WTC11 (cell line): ENCODE measurements around the gene FBLN5. TPM values are rescaled to one million over a fixed set of nuclear protein-coding genes. Genes with fewer than 3 reads are reported as not detected.

ENCODE experiments used
- ATAC-seq: fragments of 200-7000 bp; cut with Tn5 transposase; 2 replicates; pipeline ENCODE4 v1.10.0; 2021; ENCODE audit warnings: mild to moderate bottlenecking, moderate library complexity
- CTCF ChIA-PET: fragments of 300-600 bp; sonication (Branson Sonifier 250); formaldehyde crosslinking; loops from one replicate; lab custom pipeline; 2021; ENCODE audit warnings: antibody characterized with exemption; lab: Charles Lee
- POLR2A ChIA-PET: fragments of 350-600 bp; sonication (Branson Sonifier 250); formaldehyde crosslinking; loops from one replicate; lab custom pipeline; 2021; ENCODE audit warnings: antibody characterized with exemption; lab: Charles Lee
- DNase-seq: peaks from one replicate; pipeline ENCODE4 v3.0.0; 2021; ENCODE audit warnings: low spot score
- H3K27ac Mint-ChIP-seq: 2 replicates; pipeline ENCODE4 v1.8.0; 2021; ENCODE audit warnings: mixed read lengths
- H3K27me3 Mint-ChIP-seq: 2 replicates; pipeline ENCODE4 v1.8.0; 2021; ENCODE audit warnings: low read depth, mild to moderate bottlenecking, moderate library complexity, mixed read lengths
- H3K36me3 Mint-ChIP-seq: 2 replicates; pipeline ENCODE4 v1.8.0; 2021; ENCODE audit warnings: mixed read lengths
- H3K4me1 Mint-ChIP-seq: 2 replicates; pipeline ENCODE4 v1.8.0; 2022; ENCODE audit warnings: mixed read lengths
- H3K4me3 Mint-ChIP-seq: 2 replicates; pipeline ENCODE4 v1.8.0; 2021; ENCODE audit warnings: mild to moderate bottlenecking, moderate library complexity, mixed read lengths
- H3K9me3 Mint-ChIP-seq: 2 replicates; pipeline ENCODE4 v1.8.0; 2021; ENCODE audit warnings: mixed read lengths
- AFF4 ChIP-seq: sonication (generic); formaldehyde crosslinking; IDR thresholded peaks from 2 replicates; pipeline ENCODE4 v1.8.1; 2023; ENCODE audit warnings: mild to moderate bottlenecking, missing genetic modification reagents, borderline replicate concordance
- ATF1 ChIP-seq: sonication (generic); formaldehyde crosslinking; IDR thresholded peaks from 2 replicates; pipeline ENCODE4 v1.8.1; 2023; ENCODE audit warnings: mild to moderate bottlenecking, moderate library complexity, missing genetic modification reagents
- CBFB ChIP-seq: sonication (generic); formaldehyde crosslinking; IDR thresholded peaks from 2 replicates; pipeline ENCODE4 v1.8.1; 2022; ENCODE audit warnings: mild to moderate bottlenecking, low read depth, missing genetic modification reagents
- CDX4 ChIP-seq: fragments of 250-450 bp; sonication (Bioruptor Pico); IDR thresholded peaks from 2 replicates; pipeline ENCODE4 v1.9.0; 2021; ENCODE audit warnings: moderate library complexity, mild to moderate bottlenecking, inconsistent platforms, borderline replicate concordance
- CREB1 ChIP-seq: sonication (generic); formaldehyde crosslinking; IDR thresholded peaks from 2 replicates; pipeline ENCODE4 v1.8.0; 2023; ENCODE audit warnings: mild to moderate bottlenecking, missing genetic modification reagents
- E2F4 ChIP-seq: sonication (generic); formaldehyde crosslinking; IDR thresholded peaks from 2 replicates; pipeline ENCODE4 v1.8.1; 2022; ENCODE audit warnings: low read depth, mild to moderate bottlenecking, moderate library complexity, missing genetic modification reagents, borderline replicate concordance
- ELF4 ChIP-seq: sonication (generic); formaldehyde crosslinking; IDR thresholded peaks from 2 replicates; pipeline ENCODE4 v1.8.1; 2022; ENCODE audit warnings: low read depth, mild to moderate bottlenecking, moderate library complexity, missing genetic modification reagents
- ERG ChIP-seq: fragments of 250-450 bp; sonication (Bioruptor Pico); IDR thresholded peaks from 2 replicates; pipeline ENCODE4 v1.8.0; 2021; ENCODE audit warnings: mild to moderate bottlenecking
- FOXK1 ChIP-seq: sonication (generic); formaldehyde crosslinking; IDR thresholded peaks from 2 replicates; pipeline ENCODE4 v1.8.0; 2022; ENCODE audit warnings: mild to moderate bottlenecking, moderate library complexity, missing genetic modification reagents
- JUN ChIP-seq: sonication (generic); formaldehyde crosslinking; IDR thresholded peaks from 2 replicates; pipeline ENCODE4 v1.8.0; 2023; ENCODE audit warnings: mild to moderate bottlenecking, missing genetic modification reagents
- RORB ChIP-seq: fragments of 250-450 bp; sonication (Bioruptor Pico); IDR thresholded peaks from 2 replicates; pipeline ENCODE4 v1.9.0; 2021; ENCODE audit warnings: mild to moderate bottlenecking
- SMAD3 ChIP-seq: sonication (generic); formaldehyde crosslinking; IDR thresholded peaks from 2 replicates; pipeline ENCODE4 v1.8.0; 2022; ENCODE audit warnings: missing genetic modification reagents, mild to moderate bottlenecking, borderline replicate concordance
- SMAD4 ChIP-seq: sonication (generic); formaldehyde crosslinking; IDR thresholded peaks from 2 replicates; pipeline ENCODE4 v1.8.0; 2022; ENCODE audit warnings: mild to moderate bottlenecking, missing genetic modification reagents
- STAT6 ChIP-seq: sonication (generic); formaldehyde crosslinking; conservative IDR thresholded peaks from 2 replicates; pipeline ENCODE4 v1.8.1; 2023; ENCODE audit warnings: mild to moderate bottlenecking, low read depth, missing genetic modification reagents, moderate library complexity
- TCF7 ChIP-seq: sonication (generic); formaldehyde crosslinking; IDR thresholded peaks from 2 replicates; pipeline ENCODE4 v1.8.0; 2022; ENCODE audit warnings: mild to moderate bottlenecking, low read depth, missing genetic modification reagents, moderate library complexity
- ZNF138 ChIP-seq: sonication (generic); formaldehyde crosslinking; conservative IDR thresholded peaks from 2 replicates; pipeline ENCODE4 v1.8.1; 2022; ENCODE audit warnings: mild to moderate bottlenecking, moderate library complexity, missing genetic modification reagents
- ZNF232 ChIP-seq: sonication (generic); formaldehyde crosslinking; IDR thresholded peaks from 2 replicates; pipeline ENCODE4 v1.8.0; 2022; ENCODE audit warnings: mild to moderate bottlenecking, missing genetic modification reagents
- ZNF281 ChIP-seq: sonication (generic); formaldehyde crosslinking; IDR thresholded peaks from 2 replicates; pipeline ENCODE4 v1.8.0; 2023; ENCODE audit warnings: mild to moderate bottlenecking, missing genetic modification reagents
- ZNF396 ChIP-seq: fragments of 250-450 bp; sonication (Bioruptor Pico); IDR thresholded peaks from 2 replicates; pipeline ENCODE4 v1.8.0; 2021; ENCODE audit warnings: mild to moderate bottlenecking, moderate library complexity, borderline replicate concordance
- total RNA-seq: library from RNA; stranded (reverse); gene quantifications from 3 replicates; pipeline ENCODE4 v1.2.3, GENCODE V29; 2021
- TF ChIP-seq, protein P1 (sequence below): sonication (generic); formaldehyde crosslinking; IDR thresholded peaks from 2 replicates; pipeline ENCODE4 v1.8.1; 2022; ENCODE audit warnings: mild to moderate bottlenecking, missing genetic modification reagents, moderate library complexity, borderline replicate concordance

FBLN5 gene
- total RNA-seq, 1 experiment from 2014 or later = 4.0 TPM

DNA sequence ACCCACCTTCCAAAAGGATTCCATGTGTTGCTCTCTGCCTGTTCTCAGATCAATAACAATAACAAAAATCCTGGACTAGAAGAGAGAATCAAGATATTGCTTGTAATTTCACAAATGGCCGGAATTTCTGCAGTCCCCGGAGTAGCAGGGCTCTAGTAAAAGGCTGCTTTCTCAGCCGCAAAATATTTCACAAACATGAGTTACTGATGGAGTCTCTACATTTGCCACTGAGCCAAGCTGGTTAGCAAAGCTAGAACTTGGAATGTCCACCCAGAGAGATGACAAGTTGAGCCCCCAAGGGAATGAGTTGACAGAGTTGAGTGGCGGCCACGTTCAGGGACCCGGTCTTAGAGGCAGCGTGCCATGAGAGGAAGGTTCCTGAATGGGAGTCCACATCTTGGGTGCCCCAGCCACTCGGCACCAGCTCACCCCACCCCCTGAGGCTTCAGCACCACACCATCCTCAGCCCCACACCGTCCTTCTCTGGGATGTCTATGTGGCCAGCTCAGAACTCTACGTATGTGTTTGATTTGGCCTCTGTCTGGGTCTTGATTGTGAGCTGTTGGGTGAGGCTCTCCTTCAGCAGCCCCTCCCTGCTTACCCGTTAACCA, 15.9 kb downstream of the FBLN5 start:
- Mint-ChIP-seq H3K4me1 (peaks cover 18% of the 10 kb centered on the region), H3K27ac (no peak overlapping the region), H3K9me3 (no peaks in the 10 kb centered on the region), H3K27me3 (no peaks in the 10 kb centered on the region), H3K36me3 (no peaks in the 10 kb centered on the region), H3K4me3 (no peak overlapping the region)
- POLR2A ChIA-PET = no interaction called here
- TF ChIP-seq CREB1 (CRISPR knock-in tag) = no peak
- no peak for TF ChIP-seq CDX4 (CRISPR knock-in tag)
- TF ChIP-seq ZNF396 (CRISPR knock-in tag) = no peak
- no peak for TF ChIP-seq ATF1
- no peak for TF ChIP-seq CBFB (CRISPR knock-in tag)
- no peak for TF ChIP-seq FOXK1 (CRISPR knock-in tag)
- no peak for TF ChIP-seq ZNF281
- no peak for TF ChIP-seq AFF4
- TF ChIP-seq TCF7 (CRISPR knock-in tag) = no peak
- no peak for TF ChIP-seq ZNF138
- DNase-seq = no peak
- CTCF ChIA-PET = interaction anchor here (1.2 to 1.8 kb wide), 2 partner anchors 20 kb away, joined by 3 to 5 read pairs; no protein-coding TSS in a partner anchor
- ATAC-seq = no peak

GRCh38 chr14:91929700-91930099, 17.8 kb downstream of the FBLN5 start:
- ATAC-seq (no peak), DNase-seq (no peak)
- no peaks in the 10 kb centered on the region for H3K36me3 Mint-ChIP-seq
- H3K9me3 Mint-ChIP-seq = no peaks in the 10 kb centered on the region
- peaks cover 18% of the 10 kb centered on the region for H3K4me1 Mint-ChIP-seq
- POLR2A ChIA-PET = no interaction called here
- no peak overlapping the region for H3K4me3 Mint-ChIP-seq
- H3K27ac Mint-ChIP-seq = no peak overlapping the region
- H3K27me3 Mint-ChIP-seq = no peaks in the 10 kb centered on the region
- CTCF ChIA-PET = interaction anchor here (1.8 to 1.9 kb wide), 2 partner anchors 19 to 67 kb away, joined by 5 to 7 read pairs; no protein-coding TSS in a partner anchor
- TF ChIP-seq SMAD3 (CRISPR knock-in tag) (no peak), JUN (CRISPR knock-in tag) (no peak), SMAD4 (no peak), RORB (no peak), E2F4 (CRISPR knock-in tag) (no peak), ERG (CRISPR knock-in tag) (no peak), STAT6 (no peak), ZNF232 (no peak), ELF4 (CRISPR knock-in tag) (no peak)
- TF ChIP-seq, protein P1, sequence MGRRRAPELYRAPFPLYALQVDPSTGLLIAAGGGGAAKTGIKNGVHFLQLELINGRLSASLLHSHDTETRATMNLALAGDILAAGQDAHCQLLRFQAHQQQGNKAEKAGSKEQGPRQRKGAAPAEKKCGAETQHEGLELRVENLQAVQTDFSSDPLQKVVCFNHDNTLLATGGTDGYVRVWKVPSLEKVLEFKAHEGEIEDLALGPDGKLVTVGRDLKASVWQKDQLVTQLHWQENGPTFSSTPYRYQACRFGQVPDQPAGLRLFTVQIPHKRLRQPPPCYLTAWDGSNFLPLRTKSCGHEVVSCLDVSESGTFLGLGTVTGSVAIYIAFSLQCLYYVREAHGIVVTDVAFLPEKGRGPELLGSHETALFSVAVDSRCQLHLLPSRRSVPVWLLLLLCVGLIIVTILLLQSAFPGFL = no peak
